Liver (tissue), 9 donors: Measurements from ENCODE around the gene MRPS35. TPM values are rescaled to one million over a fixed set of nuclear protein-coding genes. Genes with fewer than 3 reads are reported as not detected.

Experiments
- DNase-seq: peaks from one replicate; pipeline ENCODE4 v3.0.0-alpha.2; 2017; ENCODE audit warnings: low spot score
- H3K27ac ChIP-seq, 2 donors: one replicate each; pipeline ENCODE4 v1.7.0; 2013; ENCODE audit warnings: inconsistent platforms in 2 of 2, low read length in 2 of 2, control low read depth in 1 of 2, low read depth in 1 of 2, mild to moderate bottlenecking in 1 of 2
- H3K27me3 ChIP-seq, 4 donors: one replicate each; pipeline versions ENCODE4 v1.6.1 to v1.7.0; 2013; ENCODE audit warnings: low read length in 3 of 4, inconsistent platforms in 1 of 4, mild to moderate bottlenecking in 1 of 4, moderate library complexity in 1 of 4; ENCODE audit not compliant: control insufficient read depth in 4 of 4, insufficient read depth in 4 of 4
- H3K36me3 ChIP-seq, 4 donors: one replicate each; pipeline versions ENCODE4 v1.6.1 to v1.7.0; 2013; ENCODE audit warnings: low read length in 3 of 4, mild to moderate bottlenecking in 3 of 4, low read depth in 1 of 4, moderate library complexity in 1 of 4; ENCODE audit not compliant: control insufficient read depth in 4 of 4, insufficient read depth in 3 of 4
- H3K4me1 ChIP-seq, 4 donors: one replicate each; pipeline versions ENCODE4 v1.6.1 to v1.7.0; 2013; ENCODE audit warnings: low read length in 3 of 4, mild to moderate bottlenecking in 3 of 4, moderate library complexity in 1 of 4; ENCODE audit not compliant: control insufficient read depth in 4 of 4, insufficient read depth in 4 of 4
- H3K4me3 ChIP-seq, 3 donors: one replicate each; pipeline versions ENCODE4 v1.6.1 to v1.7.0; 2013; ENCODE audit warnings: low read length in 3 of 3, control low read depth in 1 of 3, low read depth in 1 of 3, mild to moderate bottlenecking in 1 of 3
- H3K9ac ChIP-seq, 2 donors: one replicate each; pipeline ENCODE4 v1.7.0; 2013; ENCODE audit warnings: low read length in 2 of 2, mild to moderate bottlenecking in 2 of 2, moderate library complexity in 2 of 2, control low read depth in 1 of 2, low read depth in 1 of 2
- H3K9me3 ChIP-seq, 4 donors: one replicate each; pipeline versions ENCODE4 v1.6.1 to v1.7.0; 2013; ENCODE audit warnings: low read length in 3 of 4; ENCODE audit not compliant: control insufficient read depth in 4 of 4
- ATF3 ChIP-seq: IDR thresholded peaks from 2 replicates; pipeline ENCODE4 v1.6.1; 2016; ENCODE audit warnings: antibody characterized with exemption
- FOXA1 ChIP-seq: IDR thresholded peaks from 2 replicates; pipeline ENCODE4 v1.6.1; 2016; ENCODE audit warnings: antibody characterized with exemption
- FOXA2 ChIP-seq: IDR thresholded peaks from 2 replicates; pipeline ENCODE4 v1.6.1; 2016; ENCODE audit warnings: antibody characterized with exemption
- GABPA ChIP-seq, 2 donors: IDR thresholded peaks in 1 of 2; conservative IDR thresholded peaks in 1 of 2; 2 replicates each; pipeline ENCODE4 v1.6.1; 2016; ENCODE audit warnings: antibody characterized with exemption in 2 of 2, mild to moderate bottlenecking in 1 of 2, moderate library complexity in 1 of 2
- HNF4A ChIP-seq, 2 donors: conservative IDR thresholded peaks; 2 replicates each; pipeline ENCODE4 v1.6.1; 2016; ENCODE audit warnings: antibody characterized with exemption in 2 of 2, mild to moderate bottlenecking in 2 of 2
- HNF4G ChIP-seq: IDR thresholded peaks from 2 replicates; pipeline ENCODE4 v1.6.1; 2016; ENCODE audit warnings: antibody characterized with exemption
- JUND ChIP-seq, 2 donors: IDR thresholded peaks; 2 replicates each; pipeline ENCODE4 v1.6.1; 2016; ENCODE audit warnings: antibody characterized with exemption in 2 of 2
- NR2F2 ChIP-seq: IDR thresholded peaks from 2 replicates; pipeline ENCODE4 v1.6.1; 2016; ENCODE audit warnings: antibody characterized with exemption
- RAD21 ChIP-seq, 2 donors: IDR thresholded peaks; 2 replicates each; pipeline ENCODE4 v1.6.1; 2016; ENCODE audit warnings: antibody characterized with exemption in 2 of 2, mild to moderate bottlenecking in 2 of 2
- REST ChIP-seq: IDR thresholded peaks from 2 replicates; pipeline ENCODE4 v1.6.1; 2016; ENCODE audit warnings: antibody characterized with exemption, mild to moderate bottlenecking
- RXRA ChIP-seq, 2 donors: IDR thresholded peaks; 2 replicates each; pipeline ENCODE4 v1.6.1; 2017 to 2018; ENCODE audit warnings: antibody characterized with exemption in 2 of 2, mild to moderate bottlenecking in 1 of 2
- SP1 ChIP-seq: IDR thresholded peaks from 2 replicates; pipeline ENCODE4 v1.6.1; 2018; ENCODE audit warnings: antibody characterized with exemption, mild to moderate bottlenecking
- TAF1 ChIP-seq: conservative IDR thresholded peaks from 2 replicates; pipeline ENCODE4 v1.6.1; 2016; ENCODE audit warnings: antibody characterized with exemption, mild to moderate bottlenecking
- YY1 ChIP-seq: IDR thresholded peaks from 2 replicates; pipeline ENCODE4 v1.6.1; 2016; ENCODE audit warnings: antibody characterized with exemption, mild to moderate bottlenecking
- WGBS: extraction: QIAGEN DNeasy Blood & Tissue Kit; methylation state at CpG from one replicate; pipeline ENCODE4 v1.1.7; 2013; 5-methylcytosine and 5-hydroxymethylcytosine counted together
- polyA plus RNA-seq, 2 donors: library from polyadenylated mRNA; stranded (reverse) in 1 of 2; unstranded in 1 of 2; fragments of 200-250 nt in 1 of 2; fragments of >200 nt in 1 of 2; fragmentation: Nextera tagmentation in 1 of 2; extraction: Ambion mirVana in 1 of 2; gene quantifications; one replicate each; pipeline versions ENCODE4 v1.2.1 to v1.2.3, GENCODE V29; 2013 to 2015
- total RNA-seq, 2 donors: library from RNA; depleted of rRNA; stranded (reverse); fragments of >200 nt; gene quantifications; one replicate each; pipeline ENCODE4 v1.2.3, GENCODE V29; 2014
- TF ChIP-seq, protein P1 (sequence below): IDR thresholded peaks from 2 replicates; pipeline ENCODE4 v1.6.1; 2016; ENCODE audit warnings: antibody characterized with exemption
- TF ChIP-seq, protein P2 (sequence below): IDR thresholded peaks from 2 replicates; pipeline ENCODE4 v1.6.1; 2016; ENCODE audit warnings: antibody characterized with exemption
- TF ChIP-seq, protein P3 (sequence below): fragments of 150-350 bp; IDR thresholded peaks from 2 replicates; pipeline ENCODE4 v1.5.1; 2017; ENCODE audit warnings: improper control_type of control experiment, low read depth, low read length; ENCODE audit not compliant: missing input control
- donor health status: healthy.
- donor health status: healthy.
- donor health status: healthy.
- donor health status: healthy.
- donor health status: healthy.

MRPS35 gene
- total and polyA plus RNA-seq, 4 donors, result 27.4 to 64.3 (median 49.4) TPM

GRCh38 chr12:27756670-27757195 is 46.1 kb downstream of the MRPS35 start:
- H3K27ac ChIP-seq, result no peak overlapping the region
- no peak for DNase-seq

GRCh38 chr12:27762757-27763156 is 52.1 kb downstream of the MRPS35 start:
- Histone ChIP-seq H3K4me1 (no peaks in the 10 kb centered on the region), H3K9ac (no peak overlapping the region), H3K4me3 (no peak overlapping the region), H3K9me3 (no peaks in the 10 kb centered on the region), H3K27ac (no peak overlapping the region), H3K36me3 (no peaks in the 10 kb centered on the region), H3K27me3 (no peaks in the 10 kb centered on the region)
- no peak for TF ChIP-seq SP1
- TF ChIP-seq HNF4G, result no peak
- no peak for TF ChIP-seq FOXA1
- TF ChIP-seq JUND (IDR thresholded peaks at IDR 0.05), result no peak
- TF ChIP-seq YY1, result no peak
- TF ChIP-seq HNF4A (conservative IDR thresholded peaks at IDR 0.05), result no peak
- TF ChIP-seq, protein P1, sequence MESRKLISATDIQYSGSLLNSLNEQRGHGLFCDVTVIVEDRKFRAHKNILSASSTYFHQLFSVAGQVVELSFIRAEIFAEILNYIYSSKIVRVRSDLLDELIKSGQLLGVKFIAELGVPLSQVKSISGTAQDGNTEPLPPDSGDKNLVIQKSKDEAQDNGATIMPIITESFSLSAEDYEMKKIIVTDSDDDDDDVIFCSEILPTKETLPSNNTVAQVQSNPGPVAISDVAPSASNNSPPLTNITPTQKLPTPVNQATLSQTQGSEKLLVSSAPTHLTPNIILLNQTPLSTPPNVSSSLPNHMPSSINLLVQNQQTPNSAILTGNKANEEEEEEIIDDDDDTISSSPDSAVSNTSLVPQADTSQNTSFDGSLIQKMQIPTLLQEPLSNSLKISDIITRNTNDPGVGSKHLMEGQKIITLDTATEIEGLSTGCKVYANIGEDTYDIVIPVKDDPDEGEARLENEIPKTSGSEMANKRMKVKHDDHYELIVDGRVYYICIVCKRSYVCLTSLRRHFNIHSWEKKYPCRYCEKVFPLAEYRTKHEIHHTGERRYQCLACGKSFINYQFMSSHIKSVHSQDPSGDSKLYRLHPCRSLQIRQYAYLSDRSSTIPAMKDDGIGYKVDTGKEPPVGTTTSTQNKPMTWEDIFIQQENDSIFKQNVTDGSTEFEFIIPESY, result no peak
- TF ChIP-seq, protein P2, sequence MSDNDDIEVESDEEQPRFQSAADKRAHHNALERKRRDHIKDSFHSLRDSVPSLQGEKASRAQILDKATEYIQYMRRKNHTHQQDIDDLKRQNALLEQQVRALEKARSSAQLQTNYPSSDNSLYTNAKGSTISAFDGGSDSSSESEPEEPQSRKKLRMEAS, result no peak
- TF ChIP-seq, protein P3, sequence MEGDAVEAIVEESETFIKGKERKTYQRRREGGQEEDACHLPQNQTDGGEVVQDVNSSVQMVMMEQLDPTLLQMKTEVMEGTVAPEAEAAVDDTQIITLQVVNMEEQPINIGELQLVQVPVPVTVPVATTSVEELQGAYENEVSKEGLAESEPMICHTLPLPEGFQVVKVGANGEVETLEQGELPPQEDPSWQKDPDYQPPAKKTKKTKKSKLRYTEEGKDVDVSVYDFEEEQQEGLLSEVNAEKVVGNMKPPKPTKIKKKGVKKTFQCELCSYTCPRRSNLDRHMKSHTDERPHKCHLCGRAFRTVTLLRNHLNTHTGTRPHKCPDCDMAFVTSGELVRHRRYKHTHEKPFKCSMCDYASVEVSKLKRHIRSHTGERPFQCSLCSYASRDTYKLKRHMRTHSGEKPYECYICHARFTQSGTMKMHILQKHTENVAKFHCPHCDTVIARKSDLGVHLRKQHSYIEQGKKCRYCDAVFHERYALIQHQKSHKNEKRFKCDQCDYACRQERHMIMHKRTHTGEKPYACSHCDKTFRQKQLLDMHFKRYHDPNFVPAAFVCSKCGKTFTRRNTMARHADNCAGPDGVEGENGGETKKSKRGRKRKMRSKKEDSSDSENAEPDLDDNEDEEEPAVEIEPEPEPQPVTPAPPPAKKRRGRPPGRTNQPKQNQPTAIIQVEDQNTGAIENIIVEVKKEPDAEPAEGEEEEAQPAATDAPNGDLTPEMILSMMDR, result no peak
- TF ChIP-seq RAD21 (IDR thresholded peaks at IDR 0.05), result no peak
- no peak for TF ChIP-seq NR2F2
- no peak for TF ChIP-seq REST
- no peak for TF ChIP-seq FOXA2
- no peak for TF ChIP-seq TAF1
- no peak for TF ChIP-seq GABPA (IDR thresholded peaks at IDR 0.05 in 1 of 2, conservative IDR thresholded peaks at IDR 0.05 in 1 of 2)
- TF ChIP-seq RXRA (IDR thresholded peaks at IDR 0.05), result no peak
- DNase-seq, result no peak
- WGBS, result 95% methylated on average over 2 of the region's 2 CpGs

More at GRCh38 chr12:27756670-27757195, 46.1 kb downstream of the MRPS35 start:
- TF ChIP-seq RXRA (IDR thresholded peaks at IDR 0.05), result no peak
- TF ChIP-seq TAF1, result no peak
- TF ChIP-seq ATF3, result no peak
- no peak for TF ChIP-seq SP1
- no peak for TF ChIP-seq JUND (IDR thresholded peaks at IDR 0.05)
- TF ChIP-seq FOXA1, result no peak
- no peak for TF ChIP-seq HNF4G
- Histone ChIP-seq H3K4me3 (no peak overlapping the region), H3K9ac (no peak overlapping the region), H3K36me3 (peaks cover 0 to 9% (median 3%) of the 10 kb centered on the region in 4 donors), H3K4me1 (peaks cover 3 to 17% (median 4%) of the 10 kb centered on the region in 4 donors), H3K27me3 (no peaks in the 10 kb centered on the region), H3K9me3 (no peaks in the 10 kb centered on the region)
- 76% methylated on average over 7 of the region's 7 CpGs for WGBS
